IgD-negative memory B cell (primary cell): ENCODE measurements around the gene RAB10. TPM values are rescaled to one million over a fixed set of nuclear protein-coding genes. Genes with fewer than 3 reads are reported as not detected.

ENCODE experiments used
- H3K27ac Mint-ChIP-seq, 3 donors: one replicate each; pipeline ENCODE4 v1.8.0; 2020 to 2022; ENCODE audit warnings: mild to moderate bottlenecking in 3 of 3, mixed read lengths in 3 of 3, moderate library complexity in 1 of 3
- H3K27me3 Mint-ChIP-seq: one replicate; pipeline ENCODE4 v1.8.0; 2021; ENCODE audit warnings: mixed read lengths
- H3K36me3 Mint-ChIP-seq: one replicate; pipeline ENCODE4 v1.8.0; 2020; ENCODE audit warnings: mild to moderate bottlenecking, mixed read lengths
- H3K4me1 Mint-ChIP-seq, 3 donors: one replicate each; pipeline ENCODE4 v1.8.0; 2020 to 2022; ENCODE audit warnings: mixed read lengths in 3 of 3, mild to moderate bottlenecking in 1 of 3
- H3K4me3 Mint-ChIP-seq, 4 donors: one replicate each; pipeline ENCODE4 v1.8.0; 2020 to 2022; ENCODE audit warnings: mild to moderate bottlenecking in 4 of 4, mixed read lengths in 4 of 4, moderate library complexity in 3 of 4
- H3K9me3 Mint-ChIP-seq, 3 donors: one replicate each; pipeline ENCODE4 v1.8.0; 2020 to 2021; ENCODE audit warnings: mixed read lengths in 3 of 3, mild to moderate bottlenecking in 1 of 3
- polyA plus RNA-seq: library from polyadenylated mRNA; unstranded; fragments of 300-500 nt; fragmentation: Illumina TruSeq; gene quantifications from one replicate; pipeline ENCODE4 v1.2.3, GENCODE V29; 2021

The RAB10 gene
- polyA plus RNA-seq, 1 donor from 2014 or later = 86.1 TPM

- H3K27me3 Mint-ChIP-seq = peaks cover 38% of the 10 kb centered on the region
- H3K36me3 Mint-ChIP-seq = no peaks in the 10 kb centered on the region
- no peak overlapping the region for H3K27ac Mint-ChIP-seq
- H3K4me1 Mint-ChIP-seq = peaks cover 9 to 11% (median 10%) of the 10 kb centered on the region in 3 donors
- peaks cover 0 to 2% (median 0%) of the 10 kb centered on the region in 3 donors for H3K9me3 Mint-ChIP-seq
- H3K4me3 Mint-ChIP-seq = no peak overlapping the region
These were observed 141.8 kb downstream of the RAB10 start for GRCh38 chr2:26175466-26176278.

GRCh38 chr2:26176279-26176615, 142.4 kb downstream of the RAB10 start:
- H3K9me3 Mint-ChIP-seq = peaks cover 0 to 2% (median 0%) of the 10 kb centered on the region in 3 donors
- peaks cover 37% of the 10 kb centered on the region for H3K27me3 Mint-ChIP-seq

GRCh38 chr2:26177122-26177521, 143.2 kb downstream of the RAB10 start:
- H3K4me1 Mint-ChIP-seq = peaks cover 5 to 9% (median 8%) of the 10 kb centered on the region in 3 donors

More at GRCh38 chr2:26176279-26176615, 142.4 kb downstream of the RAB10 start:
- Mint-ChIP-seq H3K27ac (no peak overlapping the region), H3K4me3 (peak overlapping the region in 1 of 4 donors; percentile 50), H3K36me3 (no peaks in the 10 kb centered on the region), H3K4me1 (peaks cover 9 to 11% (median 10%) of the 10 kb centered on the region in 3 donors)

GRCh38 chr2:26178246-26178645, 144.4 kb downstream of the RAB10 start:
- Mint-ChIP-seq H3K4me3 (no peak overlapping the region), H3K4me1 (peaks cover 5 to 7% (median 7%) of the 10 kb centered on the region in 3 donors), H3K36me3 (no peaks in the 10 kb centered on the region), H3K27ac (no peak overlapping the region), H3K27me3 (peaks cover 27% of the 10 kb centered on the region), H3K9me3 (no peaks in the 10 kb centered on the region)

More at GRCh38 chr2:26177122-26177521, 143.2 kb downstream of the RAB10 start:
- Mint-ChIP-seq H3K27me3 (peaks cover 30% of the 10 kb centered on the region), H3K4me3 (peak overlapping the region in 1 of 4 donors; percentile 50), H3K9me3 (no peaks in the 10 kb centered on the region), H3K27ac (no peak overlapping the region), H3K36me3 (no peaks in the 10 kb centered on the region)

GRCh38 chr2:26178746-26179436, 145.0 kb downstream of the RAB10 start:
- H3K27me3 Mint-ChIP-seq = peaks cover 26% of the 10 kb centered on the region
- H3K27ac Mint-ChIP-seq = no peak overlapping the region
- no peaks in the 10 kb centered on the region for H3K36me3 Mint-ChIP-seq
- H3K4me3 Mint-ChIP-seq = peak overlapping the region; percentile 47 to 89 (median 80)
- peaks cover 5 to 10% (median 7%) of the 10 kb centered on the region in 3 donors for H3K4me1 Mint-ChIP-seq
- H3K9me3 Mint-ChIP-seq = no peaks in the 10 kb centered on the region

- H3K4me1 Mint-ChIP-seq = peaks cover 1 to 7% (median 6%) of the 10 kb centered on the region in 3 donors
- H3K27me3 Mint-ChIP-seq = peaks cover 22% of the 10 kb centered on the region
- peak overlapping the region; percentile 47 to 89 (median 80) for H3K4me3 Mint-ChIP-seq
- H3K27ac Mint-ChIP-seq = no peak overlapping the region
- H3K36me3 Mint-ChIP-seq = no peaks in the 10 kb centered on the region
- no peaks in the 10 kb centered on the region for H3K9me3 Mint-ChIP-seq
These were observed 145.6 kb downstream of the RAB10 start for GRCh38 chr2:26179446-26179913.

- Mint-ChIP-seq H3K36me3 (no peaks in the 10 kb centered on the region), H3K4me3 (peak overlapping the region in 2 of 4 donors; percentile 7 to 17), H3K9me3 (no peaks in the 10 kb centered on the region), H3K27me3 (peaks cover 16% of the 10 kb centered on the region), H3K4me1 (peaks cover 0 to 16% (median 8%) of the 10 kb centered on the region in 3 donors), H3K27ac (no peak overlapping the region)
These were observed 148.6 kb downstream of the RAB10 start for GRCh38 chr2:26182441-26182840.

GRCh38 chr2:26182887-26183630, 149.2 kb downstream of the RAB10 start:
- H3K4me1 Mint-ChIP-seq = peaks cover 0 to 16% (median 8%) of the 10 kb centered on the region in 3 donors
- H3K27me3 Mint-ChIP-seq = peaks cover 16% of the 10 kb centered on the region
- no peaks in the 10 kb centered on the region for H3K9me3 Mint-ChIP-seq
- no peaks in the 10 kb centered on the region for H3K36me3 Mint-ChIP-seq
- no peak overlapping the region for H3K27ac Mint-ChIP-seq
- H3K4me3 Mint-ChIP-seq = peak overlapping the region; percentile 16 to 83 (median 50)

GRCh38 chr2:26184121-26184520, 150.2 kb downstream of the RAB10 start:
- no peak overlapping the region for H3K27ac Mint-ChIP-seq
- H3K27me3 Mint-ChIP-seq = peaks cover 12% of the 10 kb centered on the region
- no peaks in the 10 kb centered on the region for H3K36me3 Mint-ChIP-seq
- no peaks in the 10 kb centered on the region for H3K9me3 Mint-ChIP-seq
- H3K4me1 Mint-ChIP-seq = peaks cover 0 to 16% (median 8%) of the 10 kb centered on the region in 3 donors
- H3K4me3 Mint-ChIP-seq = peak overlapping the region; percentile 16 to 88 (median 66)

- Mint-ChIP-seq H3K27me3 (peaks cover 9% of the 10 kb centered on the region), H3K9me3 (no peaks in the 10 kb centered on the region), H3K4me1 (peaks cover 0 to 13% (median 8%) of the 10 kb centered on the region in 3 donors), H3K4me3 (peak overlapping the region in 3 of 4 donors; percentile 82 to 90 (median 82)), H3K36me3 (no peaks in the 10 kb centered on the region), H3K27ac (no peak overlapping the region)
These were observed 150.8 kb downstream of the RAB10 start for GRCh38 chr2:26184555-26185303.

GRCh38 chr2:26185304-26185928, 151.5 kb downstream of the RAB10 start:
- Mint-ChIP-seq H3K4me3 (peak overlapping the region; percentile 79 to 90 (median 82)), H3K27me3 (peaks cover 4% of the 10 kb centered on the region), H3K9me3 (no peaks in the 10 kb centered on the region), H3K36me3 (no peaks in the 10 kb centered on the region), H3K4me1 (peaks cover 0 to 13% (median 4%) of the 10 kb centered on the region in 3 donors), H3K27ac (peak overlapping the region in 1 of 3 donors; percentile 59)

GRCh38 chr2:26185954-26186770, 152.3 kb downstream of the RAB10 start:
- no peaks in the 10 kb centered on the region for H3K9me3 Mint-ChIP-seq

More at GRCh38 chr2:26185954-26186770, 152.3 kb downstream of the RAB10 start:
- peak overlapping the region; percentile 79 to 90 (median 82) for H3K4me3 Mint-ChIP-seq
- peaks cover 0 to 13% (median 4%) of the 10 kb centered on the region in 3 donors for H3K4me1 Mint-ChIP-seq
- H3K27ac Mint-ChIP-seq = peak overlapping the region in 1 of 3 donors; percentile 63
- H3K36me3 Mint-ChIP-seq = no peaks in the 10 kb centered on the region
- peaks cover under 1% of the 10 kb centered on the region for H3K27me3 Mint-ChIP-seq
